HG02884 (cell line): ENCODE data around the gene MKNK1.

ENCODE experiments used
- ATAC-seq: cut with Tn5 transposase; IDR thresholded peaks from one replicate; pipeline ENCODE4 v1.9.1; 2021; ENCODE audit warnings: mild to moderate bottlenecking, moderate library complexity; ENCODE audit not compliant: unreplicated experiment

The MKNK1 gene

GRCh38 chr1:46619656-46620258, 15.7 kb upstream of the MKNK1 start:
- ATAC-seq, result no peak

DNA sequence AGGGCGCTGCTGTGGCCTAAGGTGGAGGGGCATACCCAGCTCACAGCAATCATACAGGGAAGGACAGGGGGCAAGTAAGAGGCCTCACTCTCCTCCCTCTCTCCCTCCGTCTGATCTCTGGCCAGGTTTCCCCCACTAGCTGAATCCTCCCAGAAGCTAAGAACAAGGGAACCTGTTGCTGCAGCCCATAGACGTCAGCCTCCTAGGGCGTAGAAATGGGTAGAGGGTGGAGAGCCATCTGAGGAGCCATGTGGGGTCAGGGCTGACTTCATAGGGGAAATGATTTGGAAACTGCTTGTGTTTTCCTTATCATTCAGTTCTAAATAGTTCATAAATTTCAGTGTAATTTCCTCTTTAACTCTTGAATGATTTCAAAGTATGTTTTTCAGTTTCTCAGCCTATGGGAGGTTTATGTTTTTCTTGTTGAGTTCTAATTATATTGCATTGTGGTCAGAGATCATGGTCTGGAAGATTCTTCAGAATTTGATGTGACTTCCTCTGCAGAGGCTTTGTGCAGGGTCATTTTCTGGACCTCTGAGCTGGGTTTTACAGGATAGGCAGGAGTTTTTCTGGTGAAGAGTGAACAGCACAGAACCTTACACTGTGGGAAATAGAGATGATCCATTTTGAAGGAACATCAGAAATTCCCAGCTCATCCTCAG, 14.8 kb upstream of the MKNK1 start:
- no peak for ATAC-seq

GRCh38 chr1:46617833-46618232, 13.8 kb upstream of the MKNK1 start:
- ATAC-seq, result no peak

GRCh38 chr1:46617108-46617800, 13.2 kb upstream of the MKNK1 start:
- no peak for ATAC-seq

- ATAC-seq, result peak; percentile 52
Measured at GRCh38 chr1:46616277-46617107, 12.4 kb upstream of the MKNK1 start, which contains the start of gene MOB3C. Gene MOB3C, minus strand, starts transcription at chr1:46616811. Its CDS starts 3,490 bp downstream, at chr1:46613321.

DNA sequence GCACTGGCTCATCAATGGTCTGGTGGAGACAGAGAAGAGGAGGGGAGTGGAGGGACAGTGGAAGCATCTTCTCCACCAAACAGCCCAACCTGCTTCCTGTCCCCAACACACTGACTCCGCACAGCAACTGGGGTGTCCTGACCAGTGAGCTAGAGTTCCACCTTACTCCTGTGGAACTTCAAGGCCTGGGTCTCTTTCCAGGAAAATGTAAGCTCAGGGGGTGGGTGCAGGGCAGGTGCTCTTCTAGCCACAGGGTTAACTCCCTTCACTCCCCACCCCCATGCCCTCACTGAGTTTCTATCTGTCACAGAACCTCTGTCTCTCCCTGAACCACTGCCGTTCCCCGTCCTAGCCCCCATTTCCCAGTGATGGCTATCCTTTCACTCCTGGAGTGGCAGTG, 11.7 kb upstream of the MKNK1 start:
- no peak for ATAC-seq

- ATAC-seq, result no peak
Measured at GRCh38 chr1:46615088-46615487, 11.0 kb upstream of the MKNK1 start.

DNA sequence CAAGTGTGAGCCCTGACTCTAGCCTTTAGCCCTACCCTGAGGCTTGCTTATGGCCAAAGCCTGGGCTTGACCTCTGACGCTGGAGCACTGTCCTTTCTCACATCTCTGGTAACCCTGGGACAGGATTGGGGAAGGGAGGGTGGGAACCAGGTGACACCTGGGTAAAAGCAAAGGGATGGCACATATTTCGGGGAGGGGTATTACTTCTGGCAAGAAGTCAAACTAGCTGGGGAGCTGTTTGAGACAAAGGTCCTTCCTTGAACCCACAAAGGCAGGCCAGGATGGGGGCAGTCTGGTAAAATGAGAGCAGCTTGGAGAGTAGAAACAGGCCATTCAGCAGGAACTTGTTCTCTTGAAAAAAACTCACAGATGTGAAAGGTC, 10.5 kb upstream of the MKNK1 start:
- no peak for ATAC-seq

- ATAC-seq, result peak; percentile 38
Measured at GRCh38 chr1:46613661-46614603, 9.9 kb upstream of the MKNK1 start.

DNA sequence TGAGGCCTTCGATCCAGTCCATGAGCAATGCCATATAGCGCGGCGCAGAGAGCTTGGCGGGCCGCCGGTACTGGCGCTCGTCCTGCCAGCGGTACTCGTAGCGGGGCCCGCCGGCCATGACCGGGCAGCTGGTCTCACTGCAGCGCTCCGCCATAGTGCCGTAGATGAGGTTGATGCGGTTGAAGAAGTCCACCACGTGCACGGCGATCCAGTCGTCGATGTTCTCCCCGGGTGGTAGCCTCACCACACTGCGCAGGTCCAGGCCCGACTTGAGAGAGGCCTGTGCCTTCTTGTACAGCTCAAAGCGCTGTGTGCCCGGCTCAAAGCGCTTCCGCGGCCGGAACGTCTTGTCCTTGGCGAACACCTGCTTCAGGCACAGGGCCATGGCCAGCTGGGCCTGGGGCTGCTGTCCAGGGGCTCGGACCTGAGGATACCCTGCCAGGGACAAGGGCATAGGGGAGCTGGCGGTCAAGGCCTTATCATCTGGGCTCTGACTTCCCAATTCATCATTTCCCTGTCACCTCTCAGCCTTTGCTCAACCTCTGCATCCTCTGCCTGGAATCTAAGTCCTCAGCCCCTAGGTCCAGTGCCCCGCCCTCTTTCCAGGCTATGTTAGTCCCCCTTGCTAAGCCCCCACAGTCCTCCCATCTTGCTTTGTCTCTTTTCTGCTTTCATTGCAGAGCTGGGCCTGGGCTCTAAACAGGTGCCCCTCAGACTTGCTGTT, 9.0 kb upstream of the MKNK1 start:
- no peak for ATAC-seq

DNA sequence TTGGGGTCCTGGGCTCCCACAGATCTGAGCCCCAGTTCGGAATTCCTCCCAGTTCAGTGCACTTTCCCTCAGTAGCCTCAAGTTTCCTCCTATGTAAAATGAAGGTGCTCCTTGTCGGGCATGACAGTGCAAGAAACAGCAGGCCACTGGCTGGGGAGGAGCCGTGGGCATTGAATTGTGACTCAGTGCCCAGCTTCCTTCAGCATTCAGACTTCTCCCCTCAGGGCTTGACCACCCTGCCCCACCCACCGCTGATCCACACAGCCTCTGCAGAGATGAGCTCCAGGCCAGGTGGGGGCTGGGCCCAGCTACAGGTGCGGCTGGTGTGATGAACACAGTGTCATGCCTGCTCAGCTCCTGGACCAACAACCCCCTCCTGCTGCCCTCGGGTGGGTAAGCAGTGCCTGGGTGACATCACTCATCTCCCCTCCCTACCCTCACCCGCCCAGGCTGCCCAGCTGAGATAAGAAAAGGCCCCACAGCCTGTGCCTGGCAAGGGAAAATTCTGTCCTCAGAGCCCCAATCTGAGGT, 7.7 kb upstream of the MKNK1 start:
- no peak for ATAC-seq

DNA sequence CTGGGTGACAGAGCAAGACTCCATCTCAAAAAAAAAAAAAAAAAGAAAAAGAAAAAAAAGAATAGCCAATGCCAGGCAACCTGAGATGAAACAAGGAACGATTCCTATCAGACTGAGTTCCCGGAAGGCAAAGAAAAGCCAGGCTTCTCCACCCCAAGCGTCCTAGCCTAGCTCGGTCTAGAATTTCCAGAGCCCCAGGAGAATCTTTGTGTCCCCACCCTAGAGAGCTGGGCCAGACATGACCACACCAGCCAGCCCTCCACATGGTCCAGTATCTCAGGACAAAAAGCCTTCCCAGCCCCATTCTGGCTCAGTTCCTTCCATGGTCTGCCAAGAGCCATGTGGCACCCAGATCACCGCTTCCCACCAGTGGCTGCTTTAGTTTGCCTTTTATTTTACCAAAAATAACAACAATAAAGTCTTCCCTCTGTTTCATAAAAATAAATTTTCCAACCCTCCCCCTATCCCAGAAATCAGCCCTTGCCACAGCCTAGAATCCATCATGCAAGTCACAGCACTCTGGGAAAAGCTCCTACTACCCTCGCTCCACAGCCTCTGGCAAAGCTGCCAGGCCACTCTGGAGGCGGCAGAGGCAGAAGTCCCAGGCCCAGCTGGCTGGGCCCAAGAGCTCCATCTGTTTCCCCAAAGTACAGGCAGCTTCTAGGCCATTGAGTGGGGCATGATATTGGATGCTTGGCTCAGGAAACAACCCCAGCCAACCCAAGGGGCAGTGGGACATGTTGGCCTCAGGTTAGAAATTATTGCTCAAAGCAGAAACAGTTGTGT, 3.5 kb upstream of the MKNK1 start:
- ATAC-seq, result no peak

GRCh38 chr1:46606255-46606965, 2.3 kb upstream of the MKNK1 start:
- no peak for ATAC-seq

DNA sequence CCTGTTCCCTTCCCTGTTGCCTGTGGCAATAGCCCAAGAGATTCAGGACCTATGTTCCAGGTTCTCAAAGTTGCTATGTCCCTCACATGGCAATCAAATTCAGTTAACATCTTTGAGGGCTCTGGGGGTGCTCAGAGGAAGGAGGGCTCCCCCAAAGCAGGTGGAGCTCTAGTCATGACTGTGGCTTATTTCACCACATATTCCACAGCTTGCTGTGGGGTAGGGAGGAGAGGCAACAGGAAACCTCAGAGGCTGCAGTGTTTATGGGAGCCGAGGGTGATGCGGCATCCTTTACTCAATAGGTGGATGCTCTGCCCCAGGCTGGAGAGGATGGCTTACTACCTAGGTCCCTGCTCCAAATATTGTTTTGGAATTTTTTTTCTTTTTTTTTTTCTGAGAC, 1.2 kb upstream of the MKNK1 start:
- no peak for ATAC-seq

GRCh38 chr1:46603481-46603857, 599 bp downstream of the MKNK1 start:
- no peak for ATAC-seq

- no peak for ATAC-seq
Measured at GRCh38 chr1:46601257-46602007, 2.6 kb downstream of the MKNK1 start.
